Measurements from ENCODE around the gene LLGL2.
"Not testable (repeated sequence)": the region's sequence is repeated elsewhere in the genome, so short reads cannot be mapped to it uniquely, and the experiment has no call there.

Gene LLGL2

DNA sequence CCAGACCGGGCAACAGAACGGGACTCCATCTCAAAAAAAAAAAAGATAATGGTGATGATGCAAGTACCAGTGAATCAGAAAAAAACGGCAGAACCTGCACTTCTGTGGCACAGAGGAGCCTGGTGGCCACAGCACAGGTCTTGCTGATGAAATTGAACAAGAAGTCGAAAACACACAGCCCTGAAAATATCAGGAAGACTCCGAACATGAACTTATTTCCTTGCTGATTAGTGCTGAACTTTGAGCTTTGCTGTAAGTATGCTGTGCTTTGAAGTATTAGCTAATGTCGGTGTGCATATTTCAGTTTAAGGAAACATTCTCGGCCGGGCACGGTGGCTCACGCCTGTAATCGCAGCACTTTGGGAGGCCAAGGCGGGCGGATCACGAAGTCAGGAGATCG is 51.2 kb downstream of the LLGL2 start:
- no peaks in the 10 kb centered on the region for H3K4me1 ChIP-seq (ENCODE audit: control insufficient read depth, insufficient read depth, low read length)
- no peaks in the 10 kb centered on the region for H3K27me3 ChIP-seq (ENCODE audit: control insufficient read depth, insufficient read depth, low read length)
- H3K4me3 ChIP-seq (ENCODE audit: low read length) = no peak overlapping the region
- H3K9ac ChIP-seq (ENCODE audit: low read length) = no peak overlapping the region
- peaks cover 4% of the 10 kb centered on the region for H3K36me3 ChIP-seq (ENCODE audit: control insufficient read depth, insufficient read depth, low read length)
- H3K27ac ChIP-seq (ENCODE audit: low read depth, low read length) = no peak overlapping the region

DNA sequence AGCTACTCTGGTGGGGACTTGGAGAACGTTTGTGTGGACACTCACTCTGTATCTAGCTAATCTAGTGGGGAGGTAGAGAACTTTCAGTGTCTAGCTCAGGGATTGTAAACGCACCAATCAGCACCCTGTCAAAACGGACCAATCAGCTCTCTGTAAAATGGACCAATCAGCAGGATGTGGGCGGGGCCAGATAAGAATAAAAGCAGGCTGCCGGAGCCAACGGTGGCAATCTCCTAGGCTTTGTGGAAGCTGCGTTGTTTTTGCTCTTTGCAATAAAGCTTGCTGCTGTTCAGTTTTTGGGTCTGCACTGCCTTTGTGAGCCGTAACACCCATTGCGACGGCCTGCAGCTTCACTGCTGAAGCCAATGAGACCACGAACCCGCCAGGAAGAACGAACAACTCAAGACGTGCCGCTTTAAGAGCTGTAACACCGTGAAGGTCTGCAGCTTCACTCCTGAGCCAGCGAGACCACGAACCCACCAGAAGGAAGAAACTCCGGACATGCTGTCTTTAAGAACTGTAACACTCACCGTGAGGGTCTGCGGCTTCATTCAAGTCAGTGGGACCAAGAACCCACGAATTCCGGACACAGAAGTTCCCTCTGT is 55.7 kb downstream of the LLGL2 start:
- H3K36me3 ChIP-seq (ENCODE audit: control insufficient read depth, insufficient read depth, low read length); H3K4me3 ChIP-seq (ENCODE audit: low read length); H3K4me1 ChIP-seq (ENCODE audit: control insufficient read depth, insufficient read depth, low read length); H3K27ac ChIP-seq (ENCODE audit: low read depth, low read length); H3K27me3 ChIP-seq (ENCODE audit: control insufficient read depth, insufficient read depth, low read length); H3K9ac ChIP-seq (ENCODE audit: low read length): not testable (repeated sequence)

DNA sequence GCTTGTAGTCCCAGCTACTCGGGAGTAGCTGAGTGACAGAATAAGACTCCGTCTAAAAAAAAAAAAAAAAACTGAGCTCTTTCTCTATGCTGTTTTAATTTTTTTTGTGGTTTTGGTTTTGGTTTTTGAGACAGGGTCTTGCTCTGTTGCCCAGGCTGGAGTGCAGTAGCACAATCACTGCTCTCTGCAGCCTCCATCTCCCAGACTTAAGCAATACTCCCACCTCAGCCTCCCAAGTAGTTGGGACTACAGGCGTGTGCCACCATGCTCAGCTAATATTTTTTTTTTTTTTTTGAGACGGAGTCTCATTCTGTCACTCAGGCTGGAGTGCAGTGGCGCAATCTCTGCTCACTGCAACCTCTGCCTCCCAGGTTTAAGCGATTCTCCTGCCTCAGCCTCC is 57.7 kb downstream of the LLGL2 start:
- H3K27me3 ChIP-seq (ENCODE audit: control insufficient read depth, insufficient read depth, low read length); H3K27ac ChIP-seq (ENCODE audit: low read depth, low read length); H3K4me3 ChIP-seq (ENCODE audit: low read length); H3K36me3 ChIP-seq (ENCODE audit: control insufficient read depth, insufficient read depth, low read length); H3K4me1 ChIP-seq (ENCODE audit: control insufficient read depth, insufficient read depth, low read length); H3K9ac ChIP-seq (ENCODE audit: low read length): not testable (repeated sequence)

- no peak overlapping the region for H3K27ac ChIP-seq (ENCODE audit: low read depth, low read length)
- no peak overlapping the region for H3K4me3 ChIP-seq (ENCODE audit: low read length)
- peaks cover 6% of the 10 kb centered on the region for H3K4me1 ChIP-seq (ENCODE audit: control insufficient read depth, insufficient read depth, low read length)
- H3K36me3 ChIP-seq (ENCODE audit: control insufficient read depth, insufficient read depth, low read length) = no peaks in the 10 kb centered on the region
- H3K27me3 ChIP-seq (ENCODE audit: control insufficient read depth, insufficient read depth, low read length) = no peaks in the 10 kb centered on the region
- H3K9ac ChIP-seq (ENCODE audit: low read length) = no peak overlapping the region
These were observed 59.3 kb downstream of the LLGL2 start for GRCh38 chr17:75584849-75585175.

- H3K27ac ChIP-seq (ENCODE audit: low read depth, low read length) = peak within 1 kb of the TSS; percentile 86
- H3K4me3 ChIP-seq (ENCODE audit: low read length) = peak within 1 kb of the TSS; percentile 74
- H3K27me3 ChIP-seq (ENCODE audit: control insufficient read depth, insufficient read depth, low read length) = no peaks in the 10 kb centered on the region
- no peaks in the 10 kb centered on the region for H3K36me3 ChIP-seq (ENCODE audit: control insufficient read depth, insufficient read depth, low read length)
- peaks cover 6% of the 10 kb centered on the region for H3K4me1 ChIP-seq (ENCODE audit: control insufficient read depth, insufficient read depth, low read length)
- peak within 1 kb of the TSS; percentile 80 for H3K9ac ChIP-seq (ENCODE audit: low read length)
These were observed 62.4 kb downstream of the LLGL2 start, which contains the start of gene MYO15B for GRCh38 chr17:75587675-75588595. TSS of gene MYO15B (plus strand) at chr17:75587800. CDS start at chr17:75588058, 258 bp downstream.

- Histone ChIP-seq H3K4me1 (ENCODE audit: control insufficient read depth, insufficient read depth, low read length) (peaks cover 6% of the 10 kb centered on the region), H3K9ac (ENCODE audit: low read length) (peak overlapping the region; percentile 80), H3K27me3 (ENCODE audit: control insufficient read depth, insufficient read depth, low read length) (no peaks in the 10 kb centered on the region), H3K4me3 (ENCODE audit: low read length) (peak overlapping the region; percentile 74), H3K27ac (ENCODE audit: low read depth, low read length) (peak overlapping the region; percentile 86), H3K36me3 (ENCODE audit: control insufficient read depth, insufficient read depth, low read length) (no peaks in the 10 kb centered on the region)
These were observed 63.1 kb downstream of the LLGL2 start for GRCh38 chr17:75588596-75589011.

DNA sequence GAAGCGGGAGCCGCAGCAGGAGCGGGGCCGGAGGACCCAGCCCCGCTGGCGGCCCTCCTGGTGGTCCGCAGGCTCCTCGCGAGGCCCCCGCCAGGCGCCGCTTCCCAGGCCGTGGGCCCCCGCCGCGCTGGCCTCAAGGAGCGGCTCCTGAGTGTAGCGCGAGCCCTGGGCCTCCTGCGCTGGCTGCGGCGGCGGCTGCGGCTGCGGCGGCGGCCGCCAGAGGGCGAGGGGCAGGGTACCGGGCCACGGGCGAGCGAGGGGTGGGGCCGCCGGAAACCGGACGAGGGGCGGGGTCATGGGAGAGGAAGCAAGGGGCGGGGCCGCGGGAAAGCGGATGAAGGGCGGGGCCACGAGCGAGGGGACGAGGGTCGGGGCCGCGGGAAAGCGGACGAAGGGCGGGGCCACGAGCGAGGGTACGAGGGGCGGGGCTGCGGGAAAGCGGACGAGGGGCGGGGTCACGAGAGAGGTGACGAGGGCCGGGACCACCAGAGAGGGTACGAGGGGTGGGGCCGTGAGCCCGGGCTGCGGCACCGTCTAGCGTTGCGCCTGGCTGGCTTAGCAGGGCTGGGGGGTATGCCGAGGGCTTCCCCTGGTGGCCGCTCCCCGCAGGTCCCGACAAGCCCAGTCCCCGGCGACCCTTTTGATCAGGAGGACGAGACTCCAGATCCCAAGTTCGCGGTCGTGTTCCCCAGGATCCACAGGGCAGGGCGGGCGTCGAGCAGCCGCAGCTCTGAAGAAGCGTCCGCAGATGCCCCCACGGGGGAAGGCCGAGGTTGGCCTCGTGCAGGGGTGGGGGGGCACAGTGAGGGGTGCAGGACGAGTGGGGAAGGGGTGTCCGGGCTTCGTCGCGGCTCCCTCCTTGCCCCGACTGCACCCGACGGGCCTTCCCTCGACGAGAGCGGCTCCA is 63.8 kb downstream of the LLGL2 start:
- no peaks in the 10 kb centered on the region for H3K36me3 ChIP-seq (ENCODE audit: control insufficient read depth, insufficient read depth, low read length)
- H3K4me1 ChIP-seq (ENCODE audit: control insufficient read depth, insufficient read depth, low read length) = peaks cover 6% of the 10 kb centered on the region
- peak overlapping the region; percentile 86 for H3K27ac ChIP-seq (ENCODE audit: low read depth, low read length)
- H3K9ac ChIP-seq (ENCODE audit: low read length) = peak overlapping the region; percentile 80
- no peaks in the 10 kb centered on the region for H3K27me3 ChIP-seq (ENCODE audit: control insufficient read depth, insufficient read depth, low read length)
- H3K4me3 ChIP-seq (ENCODE audit: low read length) = peak overlapping the region; percentile 74

GRCh38 chr17:75589919-75590303 is 64.4 kb downstream of the LLGL2 start:
- H3K4me3 ChIP-seq (ENCODE audit: low read length) = peak overlapping the region; percentile 68
- H3K36me3 ChIP-seq (ENCODE audit: control insufficient read depth, insufficient read depth, low read length) = no peaks in the 10 kb centered on the region
- H3K4me1 ChIP-seq (ENCODE audit: control insufficient read depth, insufficient read depth, low read length) = peaks cover 6% of the 10 kb centered on the region
- H3K27me3 ChIP-seq (ENCODE audit: control insufficient read depth, insufficient read depth, low read length) = no peaks in the 10 kb centered on the region
- no peak overlapping the region for H3K9ac ChIP-seq (ENCODE audit: low read length)
- peak overlapping the region; percentile 43 for H3K27ac ChIP-seq (ENCODE audit: low read depth, low read length)

GRCh38 chr17:75590314-75590761 is 64.8 kb downstream of the LLGL2 start:
- Histone ChIP-seq H3K4me3 (ENCODE audit: low read length) (no peak overlapping the region), H3K27ac (ENCODE audit: low read depth, low read length) (no peak overlapping the region), H3K9ac (ENCODE audit: low read length) (no peak overlapping the region), H3K27me3 (ENCODE audit: control insufficient read depth, insufficient read depth, low read length) (no peaks in the 10 kb centered on the region), H3K36me3 (ENCODE audit: control insufficient read depth, insufficient read depth, low read length) (no peaks in the 10 kb centered on the region), H3K4me1 (ENCODE audit: control insufficient read depth, insufficient read depth, low read length) (peaks cover 6% of the 10 kb centered on the region)

GRCh38 chr17:75590849-75591721 is 65.6 kb downstream of the LLGL2 start:
- peaks cover 6% of the 10 kb centered on the region for H3K4me1 ChIP-seq (ENCODE audit: control insufficient read depth, insufficient read depth, low read length)
- no peak overlapping the region for H3K27ac ChIP-seq (ENCODE audit: low read depth, low read length)
- no peaks in the 10 kb centered on the region for H3K36me3 ChIP-seq (ENCODE audit: control insufficient read depth, insufficient read depth, low read length)
- H3K4me3 ChIP-seq (ENCODE audit: low read length) = no peak overlapping the region
- no peak overlapping the region for H3K9ac ChIP-seq (ENCODE audit: low read length)
- no peaks in the 10 kb centered on the region for H3K27me3 ChIP-seq (ENCODE audit: control insufficient read depth, insufficient read depth, low read length)

- H3K36me3 ChIP-seq (ENCODE audit: control insufficient read depth, insufficient read depth, low read length) = no peaks in the 10 kb centered on the region
- no peaks in the 10 kb centered on the region for H3K27me3 ChIP-seq (ENCODE audit: control insufficient read depth, insufficient read depth, low read length)
- peaks cover 6% of the 10 kb centered on the region for H3K4me1 ChIP-seq (ENCODE audit: control insufficient read depth, insufficient read depth, low read length)
- no peak overlapping the region for H3K4me3 ChIP-seq (ENCODE audit: low read length)
- no peak overlapping the region for H3K27ac ChIP-seq (ENCODE audit: low read depth, low read length)
- no peak overlapping the region for H3K9ac ChIP-seq (ENCODE audit: low read length)
These were observed 66.3 kb downstream of the LLGL2 start for GRCh38 chr17:75591722-75592302.
